D721Med (cell line): ENCODE results near the gene CLDN18.

Experiments
- DNase-seq: peaks from one replicate; pipeline ENCODE4 v3.0.0; 2011; ENCODE audit warnings: low spot score; ENCODE audit not compliant: insufficient read length
- FAIRE-seq: peaks from 2 replicates; lab custom pipeline; 2011; peaks lifted over from hg19 to GRCh38; lab: Jason Lieb, UNC
- CTCF ChIP-seq: IDR thresholded peaks from 2 replicates; pipeline ENCODE4 v1.5.1; 2012; ENCODE audit warnings: mild to moderate bottlenecking, control low read depth; ENCODE audit not compliant: insufficient read depth; ENCODE audit errors: missing control alignments

CLDN18 gene

GRCh38 chr3:137988152-137988551 lies 21.8 kb upstream of the CLDN18 start:
- no peak for DNase-seq
- no peak for TF ChIP-seq CTCF
- FAIRE-seq: no peak

- no peak for TF ChIP-seq CTCF
- FAIRE-seq (no peak), DNase-seq (no peak)
These were observed 21.0 kb upstream of the CLDN18 start for GRCh38 chr3:137988982-137989381.

GRCh38 chr3:137990427-137990826 lies 19.5 kb upstream of the CLDN18 start:
- FAIRE-seq: no peak
- no peak for DNase-seq
- TF ChIP-seq CTCF: no peak

- FAIRE-seq (no peak), DNase-seq (no peak)
These were observed 17.4 kb upstream of the CLDN18 start for GRCh38 chr3:137992592-137992991.

GRCh38 chr3:137998121-137999042 lies 11.6 kb upstream of the CLDN18 start:
- no peak for TF ChIP-seq CTCF
- DNase-seq: no peak
- no peak for FAIRE-seq

More at GRCh38 chr3:137992592-137992991, 17.4 kb upstream of the CLDN18 start:
- no peak for TF ChIP-seq CTCF

GRCh38 chr3:138003069-138003468 lies 6.9 kb upstream of the CLDN18 start:
- no peak for TF ChIP-seq CTCF
- no peak for DNase-seq

GRCh38 chr3:138005627-138006026 lies 4.3 kb upstream of the CLDN18 start:
- no peak for TF ChIP-seq CTCF
- no peak for FAIRE-seq
- no peak for DNase-seq

More at GRCh38 chr3:138003069-138003468, 6.9 kb upstream of the CLDN18 start:
- FAIRE-seq: no peak
